A549 (cell line): ENCODE measurements around the gene SLCO2A1. TPM values are rescaled to one million over a fixed set of nuclear protein-coding genes. Genes with fewer than 3 reads are reported as not detected.

ENCODE experiments used
- ATAC-seq, 2 experiments: fragments of 200-7000 bp in 1 of 2; fragments of >200 bp in 1 of 2; cut with Nextera tagmentation in 1 of 2; cut with Tn5 transposase in 1 of 2; 3 replicates each; pipeline versions ENCODE4 v1.8.0 to v1.9.1; 2018 to 2020; ENCODE audit warnings: mild to moderate bottlenecking in 1 of 2, moderate library complexity in 1 of 2
- CTCF ChIA-PET: fragments of 300-600 bp; sonication (Branson Sonifier 250); formaldehyde crosslinking; extraction: SDS; loops from one replicate; lab custom pipeline; 2021; ENCODE audit warnings: antibody characterized with exemption, inconsistent platforms; lab: Yijun Ruan, JAX
- POLR2A ChIA-PET: fragments of 350-600 bp; formaldehyde crosslinking; extraction: SDS; loops from one replicate; lab custom pipeline; 2021; ENCODE audit warnings: antibody characterized with exemption, inconsistent platforms; lab: Yijun Ruan, JAX
- DNase-seq, 2 experiments: peaks; one replicate each; pipeline versions ENCODE4 v3.0.0 to v3.0.0-alpha.2; 2011 to 2016; ENCODE audit warnings: low read depth in 1 of 2, low spot score in 1 of 2
- FAIRE-seq: peaks from 2 replicates; lab custom pipeline; 2011; peaks lifted over from hg19 to GRCh38; lab: Jason Lieb, UNC
- H3K27ac ChIP-seq, 2 experiments: fragments of >200 bp; sonication (Bioruptor Twin); formaldehyde crosslinking; 3 replicates each; pipeline ENCODE4 v1.5.1; 2016 to 2017
- H3K4me1 ChIP-seq: fragments of >200 bp; sonication (Bioruptor Twin); formaldehyde crosslinking; 3 replicates; pipeline ENCODE4 v1.6.1; 2016
- H3K4me2 ChIP-seq: fragments of >200 bp; sonication (Bioruptor Twin); formaldehyde crosslinking; 3 replicates; pipeline ENCODE4 v1.6.1; 2016
- H3K4me3 ChIP-seq: fragments of >200 bp; sonication (Bioruptor Twin); formaldehyde crosslinking; 3 replicates; pipeline ENCODE4 v1.5.1; 2016
- H3K9me3 ChIP-seq: fragments of >200 bp; sonication (Bioruptor Twin); formaldehyde crosslinking; 3 replicates; pipeline ENCODE4 v1.6.1; 2016
- ATOH8 ChIP-seq: fragments of 250-450 bp; sonication (Bioruptor Pico); IDR thresholded peaks from 2 replicates; pipeline ENCODE4 v1.5.0; 2020; ENCODE audit warnings: low read depth, mild to moderate bottlenecking, moderate library complexity
- CTCF ChIP-seq: fragments of >200 bp; sonication (Bioruptor Twin); formaldehyde crosslinking; IDR thresholded peaks from 3 replicates; pipeline ENCODE4 v1.5.1; 2016
- EHF ChIP-seq: fragments of 250-450 bp; sonication (Bioruptor Pico); IDR thresholded peaks from 2 replicates; pipeline ENCODE4 v1.5.0; 2020; ENCODE audit warnings: mild to moderate bottlenecking
- EHMT2 ChIP-seq: fragments of 200-600 bp; sonication (generic); IDR thresholded peaks from 2 replicates; pipeline ENCODE4 v1.6.1; 2016; ENCODE audit warnings: antibody characterized with exemption, low read depth, mild to moderate bottlenecking, moderate library complexity
- EP300 ChIP-seq, 2 experiments: fragments of >200 bp; sonication (Bioruptor Twin); formaldehyde crosslinking; IDR thresholded peaks; 2 replicates in 1 of 2; 3 replicates in 1 of 2; pipeline ENCODE4 v1.6.1; 2016 to 2017
- FOSB ChIP-seq: fragments of 250-450 bp; sonication (Bioruptor Pico); IDR thresholded peaks from 2 replicates; pipeline ENCODE4 v1.5.0; 2020; ENCODE audit warnings: mild to moderate bottlenecking, moderate library complexity
- HOXB13 ChIP-seq: fragments of 250-450 bp; sonication (Bioruptor Pico); IDR thresholded peaks from 2 replicates; pipeline ENCODE4 v1.5.0; 2020; ENCODE audit warnings: low read depth, mild to moderate bottlenecking, moderate library complexity
- KDM1A ChIP-seq: fragments of 200-600 bp; sonication (generic); IDR thresholded peaks from 2 replicates; pipeline ENCODE4 v1.6.1; 2016; ENCODE audit warnings: low read depth, mild to moderate bottlenecking
- MYC ChIP-seq: IDR thresholded peaks from 2 replicates; pipeline ENCODE4 v1.6.1; 2012; ENCODE audit warnings: mild to moderate bottlenecking, inconsistent platforms, low read length, improper control_type of control experiment, borderline replicate concordance
- NPAS2 ChIP-seq: fragments of 250-450 bp; sonication (Bioruptor Pico); IDR thresholded peaks from 2 replicates; pipeline ENCODE4 v1.8.0; 2022; ENCODE audit warnings: mild to moderate bottlenecking, moderate library complexity, borderline replicate concordance
- POLR2A ChIP-seq: IDR thresholded peaks from 2 replicates; pipeline ENCODE4 v1.6.1; 2012; ENCODE audit warnings: mild to moderate bottlenecking, low read length
- RARB ChIP-seq: fragments of 250-450 bp; sonication (Bioruptor Pico); IDR thresholded peaks from 2 replicates; pipeline ENCODE4 v1.8.0; 2021; ENCODE audit warnings: mild to moderate bottlenecking, moderate library complexity
- RCOR1 ChIP-seq: fragments of 150-350 bp; IDR thresholded peaks from 2 replicates; pipeline ENCODE4 v1.6.1; 2014; ENCODE audit warnings: antibody characterized with exemption, low read length, low read depth
- RNF2 ChIP-seq: fragments of 200-600 bp; sonication (generic); IDR thresholded peaks from 2 replicates; pipeline ENCODE4 v1.6.1; 2016; ENCODE audit warnings: low read depth, mild to moderate bottlenecking, antibody characterized with exemption, moderate library complexity, borderline replicate concordance
- SMC3 ChIP-seq: fragments of >200 bp; sonication (Bioruptor Twin); formaldehyde crosslinking; IDR thresholded peaks from 3 replicates; pipeline ENCODE4 v1.6.1; 2018; ENCODE audit warnings: inconsistent platforms
- TFCP2L1 ChIP-seq: fragments of 250-450 bp; sonication (Bioruptor Pico); IDR thresholded peaks from 2 replicates; pipeline ENCODE4 v1.5.0; 2021; ENCODE audit warnings: mild to moderate bottlenecking
- ZFP36 ChIP-seq: fragments of 450-650 bp; IDR thresholded peaks from 2 replicates; pipeline ENCODE4 v1.6.1; 2014; ENCODE audit warnings: borderline replicate concordance; ENCODE audit not compliant: partially characterized antibody
- WGBS: methylation state at CpG from one replicate; pipeline ENCODE4 v1.1.6; 2017; ENCODE audit errors: missing lambda C conversion rate; 5-methylcytosine and 5-hydroxymethylcytosine counted together
- polyA plus RNA-seq, 4 experiments: library from polyadenylated mRNA; depleted of rRNA in 3 of 4; stranded (reverse); fragments of >200 nt; fragmentation: RNase III in 1 of 4; extraction: RNeasy Plus Mini Kit Qiagen cat#74134 plus additional on column Dnase treatment in 1 of 4; gene quantifications; 2 replicates in 3 of 4; 3 replicates in 1 of 4; pipeline ENCODE4 v1.2.3, GENCODE V29; 2011 to 2017
- TF ChIP-seq, protein P1 (sequence below): fragments of 150-350 bp; IDR thresholded peaks from 2 replicates; pipeline ENCODE4 v1.6.1; 2014; ENCODE audit warnings: low read depth, mild to moderate bottlenecking, low read length

SLCO2A1 gene
- polyA plus RNA-seq, 2 of the 4 experiments (the other 2 are of a cell fraction) = 0.12 TPM; not detected in 1

- TF ChIP-seq KDM1A (no peak), ZFP36 (no peak)
These were observed 137.9 kb downstream of the SLCO2A1 start (continued) for GRCh38 chr3:133891662-133892378.

DNA sequence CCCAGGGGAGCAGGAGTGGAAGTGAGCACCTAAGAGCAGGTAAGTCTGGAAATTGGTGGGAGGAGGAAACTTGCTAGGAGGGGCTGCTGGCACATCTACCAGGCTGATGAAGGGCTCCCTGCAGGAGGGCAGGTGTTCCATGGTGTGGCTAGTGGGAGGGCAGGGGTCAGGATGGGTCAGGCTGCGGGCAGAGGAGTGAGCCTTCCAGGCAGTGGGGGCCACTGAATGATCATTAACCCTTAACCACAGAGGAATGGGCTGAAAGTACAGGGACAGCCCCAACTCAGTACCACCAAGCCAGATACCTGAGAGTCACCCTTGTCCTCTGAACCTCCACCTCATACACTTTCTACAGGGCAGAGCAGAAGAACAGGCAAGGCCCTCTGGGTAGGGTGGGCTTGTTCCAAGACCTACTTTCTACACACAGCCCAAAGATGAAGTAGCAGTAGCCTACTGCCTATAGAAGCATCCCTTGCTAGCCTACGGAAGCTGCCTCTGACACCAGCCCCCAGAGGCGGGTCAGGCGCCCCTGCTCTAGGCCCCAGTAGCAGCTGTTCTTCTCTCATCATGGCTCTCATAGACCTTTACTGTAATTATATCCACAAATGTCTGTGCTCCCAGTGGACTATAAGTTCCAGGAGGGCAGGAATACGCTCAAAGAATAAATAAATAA lies 138.6 kb downstream of the SLCO2A1 start:
- Histone ChIP-seq H3K4me1 (0 out of 3 replicates have a peak, but pooled peaks cover 5% of the 10 kb centered on the region), H3K4me3 (no peak overlapping the region)
- 44% methylated on average over 2 of the region's 5 CpGs for WGBS
- no peak for FAIRE-seq
- TF ChIP-seq CTCF (no peak), EHMT2 (no peak), HOXB13 (CRISPR knock-in tag) (no peak), EHF (CRISPR knock-in tag) (no peak), POLR2A (no peak), EP300 (IDR thresholded peaks at IDR 0.05) (no peak)
- TF ChIP-seq, protein P1, sequence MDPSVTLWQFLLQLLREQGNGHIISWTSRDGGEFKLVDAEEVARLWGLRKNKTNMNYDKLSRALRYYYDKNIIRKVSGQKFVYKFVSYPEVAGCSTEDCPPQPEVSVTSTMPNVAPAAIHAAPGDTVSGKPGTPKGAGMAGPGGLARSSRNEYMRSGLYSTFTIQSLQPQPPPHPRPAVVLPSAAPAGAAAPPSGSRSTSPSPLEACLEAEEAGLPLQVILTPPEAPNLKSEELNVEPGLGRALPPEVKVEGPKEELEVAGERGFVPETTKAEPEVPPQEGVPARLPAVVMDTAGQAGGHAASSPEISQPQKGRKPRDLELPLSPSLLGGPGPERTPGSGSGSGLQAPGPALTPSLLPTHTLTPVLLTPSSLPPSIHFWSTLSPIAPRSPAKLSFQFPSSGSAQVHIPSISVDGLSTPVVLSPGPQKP = no peak
- TF ChIP-seq, all 56 proteins: peak for 0
- no peak for DNase-seq
- ATAC-seq = no peak
- Histone ChIP-seq H3K4me2 (no peak overlapping the region), H3K9me3 (no peaks in the 10 kb centered on the region), H3K27ac (no peak overlapping the region)
- ChIA-PET POLR2A (no interaction called here), CTCF (interaction anchor here (0.9 kb wide), 1 partner anchor 39 kb away, joined by 4 read pairs; no protein-coding TSS in a partner anchor)

GRCh38 chr3:133890037-133890436 lies 139.7 kb downstream of the SLCO2A1 start:
- 80% methylated on average over 1 of the region's 2 CpGs for WGBS
- Histone ChIP-seq H3K27ac (no peak overlapping the region), H3K9me3 (no peaks in the 10 kb centered on the region), H3K4me1 (0 out of 3 replicates have a peak, but pooled peaks cover 5% of the 10 kb centered on the region), H3K4me2 (no peak overlapping the region), H3K4me3 (no peak overlapping the region)
- DNase-seq (no peak), FAIRE-seq (no peak), ATAC-seq (no peak)
- POLR2A ChIA-PET = no interaction called here
- TF ChIP-seq TFCP2L1 (CRISPR knock-in tag) = no peak
- TF ChIP-seq RNF2 = no peak
- no peak for TF ChIP-seq NPAS2 (CRISPR knock-in tag)
- TF ChIP-seq SMC3 = no peak
- TF ChIP-seq MYC = no peak
- no peak for TF ChIP-seq FOSB
- no peak for TF ChIP-seq ZFP36
- TF ChIP-seq ATOH8 (CRISPR knock-in tag) = no peak
- no peak for TF ChIP-seq RARB (CRISPR knock-in tag)
- no peak for TF ChIP-seq RCOR1
- TF ChIP-seq EP300 (IDR thresholded peaks at IDR 0.05) = no peak
- CTCF ChIA-PET = no interaction called here
